IMR-90 (cell line): ENCODE data around the gene COL23A1. TPM values are rescaled to one million over a fixed set of nuclear protein-coding genes. Genes with fewer than 3 reads are reported as not detected.

Experiments used
- ATAC-seq: fragments of 200-7000 bp; cut with Tn5 transposase; 2 replicates; pipeline ENCODE4 v1.9.1; 2020; ENCODE audit warnings: low read depth, mild to moderate bottlenecking, moderate library complexity
- BruUV-seq: library from RNA; stranded (reverse); fragments of 400-500 nt; replicated peaks from 2 replicates; lab custom pipeline; 2021; lab: Mats Ljungman, UMichigan
- CTCF ChIA-PET: fragments of 300-600 bp; formaldehyde crosslinking; extraction: SDS; loops from one replicate; lab custom pipeline; 2021; ENCODE audit warnings: antibody characterized with exemption; lab: Yijun Ruan, JAX
- POLR2A ChIA-PET: fragments of 300-600 bp; sonication (Branson Sonifier 250); formaldehyde crosslinking; loops from one replicate; lab custom pipeline; 2022; ENCODE audit warnings: antibody characterized with exemption; ENCODE audit not compliant: unreplicated experiment; lab: Charles Lee
- DNase-seq: peaks from one replicate; pipeline ENCODE4 v3.0.0; 2013
- H2AFZ ChIP-seq: replicated peaks from 2 replicates; pipeline ENCODE3; 2013; ENCODE audit warnings: low read length, mild to moderate bottlenecking; ENCODE audit not compliant: poor library complexity
- H2AK5ac ChIP-seq: 2 replicates; pipeline ENCODE4 v1.6.1; 2013; ENCODE audit warnings: low read depth, low read length, inconsistent platforms
- H2AK9ac ChIP-seq: replicated peaks from 2 replicates; pipeline ENCODE3; 2013; ENCODE audit warnings: mild to moderate bottlenecking, low read depth, low read length, moderate library complexity; ENCODE audit not compliant: poor library complexity
- H2BK120ac ChIP-seq: 2 replicates; pipeline ENCODE4 v1.6.1; 2013; ENCODE audit warnings: low read depth, low read length, inconsistent platforms
- H2BK15ac ChIP-seq: 3 replicates; pipeline ENCODE4 v1.6.1; 2013; ENCODE audit warnings: low read depth, low read length, inconsistent platforms
- H2BK20ac ChIP-seq: 2 replicates; pipeline ENCODE4 v1.6.1; 2013; ENCODE audit warnings: low read depth, mild to moderate bottlenecking, inconsistent platforms, low read length, moderate library complexity
- H2BK5ac ChIP-seq: 2 replicates; pipeline ENCODE4 v1.6.1; 2013; ENCODE audit warnings: mild to moderate bottlenecking, low read depth, low read length, inconsistent platforms; ENCODE audit not compliant: poor library complexity, severe bottlenecking
- H3K14ac ChIP-seq: replicated peaks from 2 replicates; pipeline ENCODE4 v1.6.1; 2013; ENCODE audit warnings: low read depth, low read length, inconsistent platforms
- H3K18ac ChIP-seq: 2 replicates; pipeline ENCODE4 v1.6.1; 2013; ENCODE audit warnings: low read depth, low read length, control low read depth
- H3K23ac ChIP-seq: 2 replicates; pipeline ENCODE4 v1.6.1; 2013; ENCODE audit warnings: low read depth, low read length, inconsistent platforms
- H3K27ac ChIP-seq: 2 replicates; pipeline ENCODE4 v1.5.1; 2013; ENCODE audit warnings: mild to moderate bottlenecking, control low read depth, low read length; ENCODE audit not compliant: insufficient read depth
- H3K27me3 ChIP-seq: 2 replicates; pipeline ENCODE4 v1.6.1; 2013; ENCODE audit warnings: low read length; ENCODE audit not compliant: control insufficient read depth, insufficient read depth
- H3K36me3 ChIP-seq: 2 replicates; pipeline ENCODE4 v1.6.1; 2013; ENCODE audit warnings: low read length, mixed read lengths; ENCODE audit not compliant: control insufficient read depth, insufficient read depth
- H3K4ac ChIP-seq: 2 replicates; pipeline ENCODE4 v1.6.1; 2013; ENCODE audit warnings: low read depth, low read length, inconsistent platforms
- H3K4me1 ChIP-seq: 2 replicates; pipeline ENCODE4 v1.6.1; 2013; ENCODE audit warnings: low read length, mixed read lengths; ENCODE audit not compliant: control insufficient read depth, insufficient read depth
- H3K4me2 ChIP-seq: 2 replicates; pipeline ENCODE4 v1.6.1; 2013; ENCODE audit warnings: low read depth, mild to moderate bottlenecking, control low read depth, low read length, moderate library complexity
- H3K4me3 ChIP-seq: 2 replicates; pipeline ENCODE4 v1.5.1; 2013; ENCODE audit warnings: low read depth, mild to moderate bottlenecking, control low read depth, low read length, moderate library complexity; ENCODE audit not compliant: insufficient read depth
- H3K56ac ChIP-seq: 2 replicates; pipeline ENCODE4 v1.6.1; 2013; ENCODE audit warnings: low read length, inconsistent platforms; ENCODE audit not compliant: insufficient read depth; ENCODE audit errors: extremely low read depth
- H3K79me1 ChIP-seq, 2 experiments: 2 replicates each; pipeline ENCODE4 v1.6.1; 2013; ENCODE audit warnings: low read length in 2 of 2, inconsistent platforms in 1 of 2, low read depth in 1 of 2
- H3K9ac ChIP-seq: 2 replicates; pipeline ENCODE4 v1.6.1; 2013; ENCODE audit warnings: low read depth, low read length, control low read depth
- H3K9me1 ChIP-seq: 2 replicates; pipeline ENCODE4 v1.6.1; 2013; ENCODE audit warnings: low read length, inconsistent platforms; ENCODE audit not compliant: insufficient read depth
- H3K9me3 ChIP-seq: 2 replicates; pipeline ENCODE4 v1.6.1; 2013; ENCODE audit warnings: low read length; ENCODE audit not compliant: control insufficient read depth, insufficient read depth
- H4K20me1 ChIP-seq: 2 replicates; pipeline ENCODE4 v1.6.1; 2013; ENCODE audit warnings: low read length, inconsistent platforms; ENCODE audit not compliant: insufficient read depth
- H4K5ac ChIP-seq: 2 replicates; pipeline ENCODE4 v1.6.1; 2013; ENCODE audit warnings: mild to moderate bottlenecking, low read depth, low read length, control low read depth
- H4K8ac ChIP-seq, 2 experiments: 2 replicates each; pipeline ENCODE4 v1.6.1; 2013; ENCODE audit warnings: low read depth in 2 of 2, low read length in 2 of 2, control low read depth in 1 of 2, inconsistent platforms in 1 of 2
- H4K91ac ChIP-seq: 2 replicates; pipeline ENCODE4 v1.6.1; 2013; ENCODE audit warnings: low read depth, low read length, inconsistent platforms; ENCODE audit not compliant: insufficient read depth
- BHLHE40 ChIP-seq: fragments of 150-350 bp; IDR thresholded peaks from 2 replicates; pipeline ENCODE4 v1.6.1; 2016; ENCODE audit warnings: mild to moderate bottlenecking, low read depth, low read length
- CEBPB ChIP-seq: IDR thresholded peaks from 2 replicates; pipeline ENCODE4 v1.6.1; 2012; ENCODE audit warnings: low read depth, low read length, improper control_type of control experiment
- CHD1 ChIP-seq: IDR thresholded peaks from 2 replicates; pipeline ENCODE4 v1.6.1; 2012; ENCODE audit warnings: low read depth, low read length, improper control_type of control experiment
- CTCF ChIP-seq: conservative IDR thresholded peaks from 2 replicates; pipeline ENCODE4 v1.5.1; 2012; ENCODE audit warnings: mild to moderate bottlenecking, low read depth, low read length, improper control_type of control experiment
- ELK1 ChIP-seq: fragments of 150-350 bp; IDR thresholded peaks from 2 replicates; pipeline ENCODE4 v1.6.1; 2016; ENCODE audit warnings: low read depth, mild to moderate bottlenecking, low read length, moderate library complexity, borderline replicate concordance
- FOS ChIP-seq: fragments of 150-350 bp; IDR thresholded peaks from 2 replicates; pipeline ENCODE4 v1.6.1; 2016; ENCODE audit warnings: low read depth, low read length
- MAFK ChIP-seq: IDR thresholded peaks from 2 replicates; pipeline ENCODE4 v1.6.1; 2012; ENCODE audit warnings: low read depth, low read length, improper control_type of control experiment
- MAZ ChIP-seq: IDR thresholded peaks from 2 replicates; pipeline ENCODE4 v1.6.1; 2012; ENCODE audit warnings: low read depth, mild to moderate bottlenecking, low read length, improper control_type of control experiment, moderate library complexity, borderline replicate concordance
- MXI1 ChIP-seq: IDR thresholded peaks from 2 replicates; pipeline ENCODE4 v1.6.1; 2012; ENCODE audit warnings: low read depth, mild to moderate bottlenecking, low read length, moderate library complexity, borderline replicate concordance
- NFE2L2 ChIP-seq: fragments of 150-350 bp; IDR thresholded peaks from 2 replicates; pipeline ENCODE4 v1.6.1; 2016; ENCODE audit warnings: low read depth, mild to moderate bottlenecking, low read length
- POLR2A ChIP-seq: IDR thresholded peaks from 2 replicates; pipeline ENCODE4 v1.6.1; 2012; ENCODE audit warnings: mild to moderate bottlenecking, low read depth, low read length
- RAD21 ChIP-seq: IDR thresholded peaks from 2 replicates; pipeline ENCODE4 v1.6.1; 2012; ENCODE audit warnings: low read length, improper control_type of control experiment
- RCOR1 ChIP-seq: IDR thresholded peaks from 2 replicates; pipeline ENCODE4 v1.6.1; 2012; ENCODE audit warnings: mild to moderate bottlenecking, low read length, improper control_type of control experiment; ENCODE audit not compliant: insufficient replicate concordance
- RFX5 ChIP-seq: IDR thresholded peaks from 2 replicates; pipeline ENCODE4 v1.8.0; 2012; ENCODE audit warnings: low read depth, mild to moderate bottlenecking, low read length, moderate library complexity
- SMC3 ChIP-seq: fragments of 150-350 bp; IDR thresholded peaks from 2 replicates; pipeline ENCODE4 v1.6.1; 2016; ENCODE audit warnings: low read depth, mild to moderate bottlenecking, antibody characterized with exemption, low read length, moderate library complexity
- USF2 ChIP-seq: fragments of 150-350 bp; IDR thresholded peaks from 2 replicates; pipeline ENCODE4 v1.6.1; 2017; ENCODE audit warnings: mild to moderate bottlenecking, antibody characterized with exemption, low read length, low read depth
- WGBS, 2 experiments: methylation state at CpG; one replicate each; pipeline versions ENCODE4 v1.1.5 to v1.1.7; 2013; ENCODE audit warnings: missing lambda C conversion rate in 2 of 2; ENCODE audit not compliant: insufficient read length in 1 of 2; ENCODE audit errors: extremely low coverage in 2 of 2; 5-methylcytosine and 5-hydroxymethylcytosine counted together
- dilution Hi-C: fragments of 300-500 bp; cut with HindIII; formaldehyde crosslinking; loops from one replicate; pipeline ENCODE4 v1.14.3; 2018; ENCODE audit warnings: low sequenced_read_pairs; ENCODE audit not compliant: unreplicated experiment
- in situ Hi-C: fragments of 300-500 bp; cut with MboI; formaldehyde crosslinking; loops from 3 replicates; pipeline ENCODE4 v1.14.3; 2019; ENCODE audit warnings: low sequenced_read_pairs, inconsistent platforms, mixed read lengths
- intact Hi-C: fragments of 100-400 bp; cut with micrococcal nuclease; formaldehyde crosslinking; loops from 2 replicates; pipeline ENCODE4 v1.10.0; 2022
- polyA plus RNA-seq, 3 experiments: library from polyadenylated mRNA; depleted of rRNA; stranded (reverse); fragments of >200 nt; gene quantifications; 2 replicates each; pipeline ENCODE4 v1.2.3, GENCODE V29; 2012; ENCODE audit warnings: low replicate concordance in 1 of 3
- total RNA-seq: library from RNA; depleted of rRNA; stranded (reverse); fragments of >200 nt; gene quantifications from 2 replicates; pipeline ENCODE4 v1.2.3, GENCODE V29; 2012

Gene COL23A1
- total and polyA plus RNA-seq, 2 of the 4 experiments (the other 2 are of a cell fraction): not detected

- intact Hi-C loops: no loop called here
- H3K23ac ChIP-seq: no peak overlapping the region
- no peak overlapping the region for H2BK120ac ChIP-seq
- H2AFZ ChIP-seq: no peak overlapping the region
- H4K5ac ChIP-seq: no peak overlapping the region
- ChIA-PET POLR2A (no interaction called here), CTCF (no interaction called here)
- no peak for TF ChIP-seq CEBPB
- no peak for TF ChIP-seq USF2
- TF ChIP-seq MAZ: no peak
- no peak for TF ChIP-seq RCOR1
- TF ChIP-seq SMC3: no peak
- TF ChIP-seq ELK1: no peak
- TF ChIP-seq CTCF: no peak
- TF ChIP-seq FOS: no peak
- no peak for TF ChIP-seq RAD21
- TF ChIP-seq MAFK: no peak
- TF ChIP-seq CHD1: no peak
- TF ChIP-seq POLR2A: no peak
- no peak for TF ChIP-seq RFX5
- no peak for TF ChIP-seq MXI1
- TF ChIP-seq BHLHE40: no peak
- TF ChIP-seq NFE2L2: no peak
- no peak overlapping the region for H2BK15ac ChIP-seq
- H3K36me3 ChIP-seq: no peaks in the 10 kb centered on the region
- H2BK5ac ChIP-seq: no peak overlapping the region
- H3K18ac ChIP-seq: no peak overlapping the region
- BruUV-seq: no TSS peak
- WGBS, 2 experiments: no CpG with 5 or more reads among the region's 4 CpGs
- no peak overlapping the region for H3K27ac ChIP-seq
- H3K4me2 ChIP-seq: no peak overlapping the region
- H3K4ac ChIP-seq: no peak overlapping the region
- no peaks in the 10 kb centered on the region for H3K27me3 ChIP-seq
- no peak overlapping the region for H2BK20ac ChIP-seq
- no peak for DNase-seq
- no peak overlapping the region for H4K91ac ChIP-seq
- H3K14ac ChIP-seq: no peak overlapping the region
- ATAC-seq: no peak
- H2AK9ac ChIP-seq: no peak overlapping the region
- H3K9ac ChIP-seq: no peak overlapping the region
- H3K79me1 ChIP-seq: no peaks in the 10 kb centered on the region
- H3K4me1 ChIP-seq: no peaks in the 10 kb centered on the region
- dilution Hi-C loops: no loop called here
- H4K8ac ChIP-seq: no peak overlapping the region
- H2AK5ac ChIP-seq: no peak overlapping the region
- peaks cover 30% of the 10 kb centered on the region for H3K9me3 ChIP-seq
- H3K4me3 ChIP-seq: no peak overlapping the region
- H3K56ac ChIP-seq: no peak overlapping the region
- H4K20me1 ChIP-seq: no peaks in the 10 kb centered on the region
- in situ Hi-C loops: no loop called here
- no peaks in the 10 kb centered on the region for H3K9me1 ChIP-seq
Measured at GRCh38 chr5:178520851-178521250, 69.3 kb downstream of the COL23A1 start.
